Renal cortical epithelial cell (primary cell): ENCODE results near the gene CCDC85C. TPM values are rescaled to one million over a fixed set of nuclear protein-coding genes. Genes with fewer than 3 reads are reported as not detected.

Experiments used
- DNase-seq: peaks from one replicate; pipeline ENCODE4 v3.0.0-alpha.2; 2011; ENCODE audit warnings: low read depth
- total RNA-seq: library from RNA; depleted of rRNA; stranded (reverse); fragments of >200 nt; gene quantifications from 2 replicates; pipeline ENCODE4 v1.2.3, GENCODE V29; 2014

CCDC85C gene
- total RNA-seq, 1 donor from 2014 or later = 11.0 TPM

DNA sequence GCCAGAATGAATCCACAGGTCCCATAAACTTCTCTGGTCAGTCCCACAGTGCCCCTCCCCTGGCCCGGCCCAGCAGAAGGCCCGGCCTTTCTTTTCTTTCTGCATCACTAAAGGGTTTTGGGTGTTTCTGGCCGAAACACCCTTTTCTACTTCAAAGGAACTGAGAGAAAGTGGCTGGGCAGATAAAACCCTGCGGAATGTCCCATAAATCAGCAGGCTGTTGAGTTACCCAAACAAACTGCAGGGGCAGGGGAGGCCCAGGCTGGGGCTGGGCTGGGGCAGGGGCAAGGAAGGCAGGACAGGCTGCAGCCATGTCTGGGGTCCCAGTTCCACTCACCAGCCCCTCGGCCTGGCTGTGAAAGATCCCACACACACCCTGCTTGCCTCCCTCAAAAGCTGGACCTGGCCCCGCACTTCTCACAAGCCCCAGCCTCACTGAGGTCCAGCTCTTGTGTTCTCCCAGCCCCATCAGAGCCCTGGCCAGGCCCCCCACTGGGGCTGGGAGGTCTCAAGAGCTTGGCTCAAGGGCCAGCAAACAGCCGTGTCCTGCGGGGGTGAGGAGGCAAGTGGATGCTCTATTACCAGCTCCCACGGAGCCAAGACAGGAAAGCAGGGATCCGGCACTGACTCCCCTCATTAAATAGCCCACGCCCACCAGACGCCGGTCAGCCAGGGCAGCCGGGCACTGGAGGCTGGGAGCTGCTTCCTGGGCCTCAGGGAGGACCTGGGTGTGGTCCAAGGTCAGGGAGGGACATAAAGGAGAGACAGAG is 80.9 kb downstream of the CCDC85C start:
- DNase-seq = no peak

DNA sequence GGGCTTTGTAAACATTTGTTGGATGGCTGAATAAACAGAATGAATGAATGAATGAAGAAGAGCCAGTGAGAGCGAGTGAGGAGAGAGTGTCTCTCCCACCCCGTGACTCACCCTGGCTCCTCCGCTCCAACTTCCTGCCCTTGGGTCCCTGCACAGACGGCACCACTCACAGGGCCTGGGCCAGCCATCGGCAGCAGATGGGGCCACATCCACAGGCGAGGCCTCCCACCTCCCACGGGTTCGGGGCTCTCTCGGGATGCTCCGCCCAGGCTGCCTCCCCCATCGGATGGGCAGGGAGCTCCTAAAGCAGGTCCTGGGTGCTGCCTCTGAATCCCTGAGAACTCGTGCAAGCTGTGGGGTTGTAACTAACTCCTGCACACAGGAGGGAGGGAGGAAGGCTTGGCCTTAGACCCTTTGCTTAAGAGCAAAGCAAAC is 81.5 kb downstream of the CCDC85C start:
- DNase-seq = no peak

- no peak for DNase-seq
Observed at GRCh38 chr14:99522025-99522401, 82.0 kb downstream of the CCDC85C start.

DNA sequence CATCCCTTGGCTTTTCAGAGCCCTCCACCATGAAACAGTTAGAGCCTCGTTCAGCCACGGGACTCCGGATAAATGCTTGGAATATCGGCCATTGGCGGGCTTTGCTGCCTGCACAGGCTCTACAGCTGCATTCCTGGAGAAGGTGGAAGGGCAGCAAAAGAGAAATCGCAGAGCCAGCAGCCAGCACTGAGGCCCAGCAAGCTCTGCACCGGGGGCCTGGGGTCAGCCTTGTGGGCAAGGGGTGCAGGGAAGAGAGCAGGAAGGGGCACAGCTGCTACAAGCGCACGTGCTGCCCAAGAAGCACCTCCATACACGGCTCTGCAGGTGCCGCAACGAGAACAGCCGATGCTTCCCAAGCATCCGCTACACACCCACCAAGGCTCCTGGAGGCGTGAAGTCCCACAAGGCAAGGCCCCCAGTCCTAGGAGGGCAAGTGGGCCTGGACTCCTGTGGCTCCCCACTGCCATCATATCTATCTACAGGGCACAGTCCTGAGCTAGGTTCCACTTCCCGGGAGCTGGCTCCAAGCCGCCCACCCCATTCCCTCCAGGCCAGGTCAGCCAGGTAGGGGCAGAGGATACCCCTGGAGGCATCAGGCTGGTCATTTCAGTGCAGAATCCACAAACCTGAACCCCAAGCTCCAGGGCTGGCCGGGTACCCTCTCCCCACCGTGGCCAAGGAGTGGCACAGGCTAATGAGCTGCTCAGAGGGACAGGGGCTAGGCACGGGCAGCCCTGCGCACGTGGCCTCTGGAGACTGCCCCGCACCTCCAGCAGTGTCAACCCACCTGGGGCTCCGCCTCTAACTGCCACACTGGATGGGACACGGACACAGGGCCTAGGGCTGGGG is 82.6 kb downstream of the CCDC85C start:
- no peak for DNase-seq

DNA sequence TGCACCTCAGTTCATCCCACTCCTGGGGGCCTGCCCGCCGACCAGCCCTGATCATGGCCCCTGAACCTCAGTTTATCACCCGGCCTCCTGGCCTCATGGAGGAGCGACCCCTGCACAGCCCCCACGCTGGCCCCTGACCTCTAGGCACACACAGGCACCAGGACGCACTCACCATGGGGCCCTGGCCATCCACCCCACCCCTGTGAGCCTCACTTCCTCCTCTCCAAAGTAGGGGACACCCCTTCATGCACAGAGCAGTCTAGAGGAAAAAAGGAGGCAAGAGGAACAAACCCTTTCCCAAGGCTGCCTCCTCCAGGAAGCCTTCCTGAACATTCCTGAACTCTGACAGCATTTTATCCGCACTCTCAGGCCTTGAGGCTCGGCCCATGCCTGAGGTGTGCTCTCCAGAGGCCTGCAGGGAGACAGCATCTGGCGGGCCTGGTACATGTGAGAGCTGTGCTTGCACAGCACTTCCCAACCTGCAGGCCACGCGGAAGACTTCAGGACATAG is 83.4 kb downstream of the CCDC85C start:
- no peak for DNase-seq

GRCh38 chr14:99519931-99520421 is 84.0 kb downstream of the CCDC85C start:
- no peak for DNase-seq

GRCh38 chr14:99519347-99519881 is 84.6 kb downstream of the CCDC85C start:
- DNase-seq = no peak

GRCh38 chr14:99518441-99519346 is 85.3 kb downstream of the CCDC85C start:
- peak; percentile 18 for DNase-seq

DNA sequence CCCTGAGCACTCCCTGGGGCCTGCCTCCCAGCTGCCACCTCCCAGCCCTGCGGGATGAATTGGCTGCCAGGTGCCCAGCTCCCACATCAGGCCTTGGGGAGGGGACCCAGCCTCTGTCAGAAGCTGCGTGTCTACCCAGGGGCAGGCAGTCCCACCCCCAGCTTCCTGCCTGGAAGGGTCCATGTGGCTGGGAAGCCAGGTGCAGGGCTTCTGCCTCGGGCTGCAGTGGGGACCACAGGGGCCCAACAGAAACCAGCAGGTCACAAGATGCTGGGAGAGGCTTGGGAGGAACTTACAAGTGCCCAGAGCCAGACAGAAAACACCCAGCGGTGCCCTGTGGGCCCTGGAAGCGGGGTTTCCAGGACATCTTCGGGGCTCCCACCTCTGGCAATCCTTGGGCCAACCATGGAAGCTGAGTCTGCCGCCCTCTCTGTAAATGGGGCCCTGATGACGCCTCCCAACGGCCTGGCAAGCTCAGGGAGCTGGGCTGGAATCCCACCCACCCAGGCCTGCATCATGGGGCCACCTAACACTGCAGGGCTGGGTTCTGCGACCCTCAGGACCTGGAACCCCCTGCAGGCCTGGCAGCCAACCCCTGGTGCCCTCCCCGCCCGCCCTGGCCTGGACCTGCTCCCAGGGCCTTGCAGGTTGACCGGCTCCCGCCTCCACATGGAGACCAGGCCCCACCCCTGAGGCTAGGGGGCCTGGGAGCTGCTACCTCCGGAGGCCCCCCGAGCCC is 86.2 kb downstream of the CCDC85C start:
- no peak for DNase-seq

DNA sequence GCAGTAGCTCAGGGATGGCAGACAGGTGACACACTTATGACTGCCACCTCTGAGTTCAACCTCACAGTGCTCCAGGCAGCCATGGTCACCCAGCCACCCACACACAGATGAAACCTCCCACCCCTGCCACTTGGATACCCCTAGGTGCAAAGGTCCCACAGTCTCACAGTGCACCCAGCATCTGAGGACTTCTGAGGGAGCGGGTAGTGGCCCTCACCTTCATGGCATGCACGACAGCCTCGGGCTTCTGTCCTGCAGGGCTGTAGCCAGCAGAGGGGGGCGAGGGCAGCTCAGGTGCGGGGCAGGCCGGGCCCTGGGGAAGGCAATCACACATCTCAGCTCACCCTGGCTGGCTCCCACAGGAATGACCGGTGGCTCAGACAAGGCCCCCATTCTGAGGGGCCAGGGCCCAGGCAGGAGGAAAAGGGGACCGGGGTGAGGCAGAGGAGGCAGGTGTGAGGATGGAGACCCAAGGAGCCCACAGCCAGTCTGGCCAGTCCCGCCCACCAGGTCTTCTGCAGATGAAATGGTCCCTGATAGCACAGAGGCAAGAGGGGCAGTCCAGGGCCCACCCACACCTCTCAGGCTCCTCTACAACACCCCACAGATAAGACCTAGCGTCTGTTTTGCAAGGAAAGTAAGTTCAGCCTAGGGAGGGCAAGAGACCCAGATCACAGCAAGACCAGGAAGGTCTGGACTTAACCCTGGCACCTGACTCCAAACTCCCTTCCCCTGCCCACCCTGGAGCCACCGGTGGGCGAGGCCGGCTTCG is 87.0 kb downstream of the CCDC85C start:
- no peak for DNase-seq

DNA sequence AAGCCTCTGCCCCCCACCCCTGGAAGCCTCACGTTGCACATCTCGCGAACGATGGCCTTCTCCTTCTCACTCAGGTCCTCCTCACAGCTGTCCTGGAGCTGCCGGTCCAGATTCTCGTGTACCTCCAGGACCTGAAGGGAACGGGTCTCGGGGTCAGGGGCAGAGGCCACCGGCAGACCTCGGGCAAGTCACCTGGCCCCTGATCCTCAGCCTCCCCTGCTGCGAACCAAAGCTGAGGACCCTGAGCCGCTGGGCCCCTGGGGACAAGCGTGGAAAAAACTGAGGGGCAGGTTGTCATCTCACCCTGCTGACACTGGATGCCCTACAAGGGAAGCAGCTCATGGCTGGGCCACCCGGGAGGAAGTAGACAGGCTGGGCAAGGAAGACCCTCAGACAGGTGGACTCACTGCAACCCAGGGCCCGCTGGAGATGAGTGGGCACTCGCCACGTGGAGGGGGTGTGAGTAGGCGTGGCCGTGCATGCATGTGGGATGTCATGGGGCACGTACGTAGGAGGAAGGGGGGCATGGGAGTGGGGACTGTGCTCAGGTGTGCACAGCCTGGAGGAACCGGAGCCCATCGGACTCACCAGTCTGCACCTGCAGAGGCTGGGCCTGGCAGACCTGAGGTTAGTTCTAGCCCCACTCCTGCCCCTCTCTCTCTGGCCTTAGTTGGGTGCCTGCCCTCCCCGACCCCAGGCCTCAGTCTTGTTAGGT is 87.7 kb downstream of the CCDC85C start:
- no peak for DNase-seq

DNA sequence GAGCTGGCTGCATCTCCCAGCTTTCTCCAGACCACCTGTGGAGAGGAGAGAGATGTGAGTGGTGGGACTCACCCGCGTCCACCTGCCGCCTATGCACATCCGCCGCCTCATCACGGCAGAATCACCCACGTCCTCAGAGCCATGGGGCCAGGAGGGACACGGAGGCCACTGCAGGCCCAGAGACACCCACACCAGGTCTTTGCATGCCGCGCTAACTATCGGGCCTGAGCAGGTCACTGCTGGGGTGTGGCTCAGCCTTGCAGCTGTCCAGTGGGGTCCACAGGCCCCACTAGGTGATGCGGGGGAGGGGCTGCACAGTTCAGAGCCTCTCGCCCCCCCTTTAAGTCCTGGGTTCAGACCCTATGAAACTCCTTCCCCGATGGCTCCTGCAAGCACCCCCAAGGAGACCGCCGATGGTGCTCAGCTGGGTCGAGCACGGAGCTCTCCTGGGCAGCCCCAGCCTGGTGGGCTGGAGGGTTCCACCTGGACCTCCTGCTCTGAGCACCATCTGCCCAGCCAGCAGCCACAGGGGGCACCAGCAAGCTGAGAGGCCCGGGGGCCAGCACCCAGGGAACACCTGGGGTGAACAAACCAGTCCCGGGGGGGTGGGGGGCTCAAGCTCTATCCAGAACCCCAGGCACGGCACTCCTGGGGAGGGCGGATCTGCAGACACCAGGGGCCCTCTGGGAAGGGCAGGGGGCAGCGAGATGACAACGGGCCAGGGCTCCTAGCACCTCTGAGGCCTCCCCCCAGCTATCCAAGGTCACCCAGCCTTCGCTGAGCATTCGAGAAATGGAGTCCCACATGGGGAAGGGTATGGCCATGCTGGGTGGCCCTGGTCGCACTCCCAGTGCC is 88.5 kb downstream of the CCDC85C start:
- DNase-seq = no peak

DNA sequence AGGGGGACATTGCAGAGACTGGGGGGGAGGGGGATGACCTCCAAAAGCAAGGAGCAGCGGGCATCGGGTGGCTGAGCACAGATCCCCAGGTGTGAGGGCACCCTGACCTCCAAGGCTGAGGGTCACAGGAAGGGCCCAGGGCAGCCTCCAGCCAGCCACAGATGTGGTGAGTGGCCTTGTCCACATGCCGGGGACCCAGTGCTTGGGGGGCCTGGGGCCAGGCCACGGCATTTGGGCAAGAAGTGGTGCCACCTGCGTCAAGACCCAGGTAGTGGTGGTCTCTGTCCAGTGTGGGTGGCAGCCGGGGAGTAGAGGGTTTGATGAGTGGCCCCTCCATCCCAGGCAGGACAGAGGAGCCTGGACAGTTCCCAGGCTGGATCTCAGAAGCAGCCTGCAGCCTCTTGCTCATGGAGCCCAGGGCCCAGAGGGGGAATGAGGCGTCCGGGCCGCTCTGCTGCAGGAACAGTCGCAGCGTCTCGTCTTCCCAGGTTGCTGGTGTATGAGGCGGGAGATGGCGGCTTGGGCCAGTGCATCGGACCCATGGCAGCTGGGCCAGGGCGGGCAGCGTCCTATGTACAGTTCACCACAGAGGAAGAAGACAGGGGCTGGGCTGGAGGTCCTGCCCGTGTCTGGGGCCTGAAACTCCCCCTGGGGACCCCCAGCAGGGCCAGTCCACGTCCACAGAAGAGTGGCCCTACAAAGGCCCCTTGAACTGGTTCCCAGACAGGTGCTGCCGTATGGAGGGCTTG is 89.3 kb downstream of the CCDC85C start:
- DNase-seq = no peak

GRCh38 chr14:99513946-99514551 is 90.0 kb downstream of the CCDC85C start:
- no peak for DNase-seq

- DNase-seq = no peak
Observed at GRCh38 chr14:99513183-99513694, 90.8 kb downstream of the CCDC85C start.

- DNase-seq = no peak
Observed at GRCh38 chr14:99512571-99513182, 91.3 kb downstream of the CCDC85C start.
